GM12878 (cell line): Measurements from ENCODE around the gene CCDC172. TPM values are rescaled to one million over a fixed set of nuclear protein-coding genes. Genes with fewer than 3 reads are reported as not detected.

Experiments used
- BCL3 ChIP-seq: IDR thresholded peaks from 2 replicates; pipeline ENCODE4 v1.6.1; 2011; ENCODE audit warnings: borderline replicate concordance, low read depth, mild to moderate bottlenecking, moderate library complexity, low read length; ENCODE audit not compliant: insufficient read depth, poor library complexity, severe bottlenecking
- CUX1 ChIP-seq: IDR thresholded peaks from 2 replicates; pipeline ENCODE4 v1.6.1; 2012; ENCODE audit warnings: improper control_type of control experiment, low read depth, low read length; ENCODE audit not compliant: insufficient replicate concordance
- FOS ChIP-seq: IDR thresholded peaks from 3 replicates; pipeline ENCODE4 v1.6.1; 2011; ENCODE audit warnings: borderline replicate concordance; ENCODE audit not compliant: insufficient read length; ENCODE audit errors: extremely low read depth
- HSF1 ChIP-seq: fragments of 150-350 bp; IDR thresholded peaks from 2 replicates; pipeline ENCODE4 v1.6.1; 2014; ENCODE audit warnings: mild to moderate bottlenecking, low read depth, low read length
- MLLT1 ChIP-seq: fragments of 450-650 bp; IDR thresholded peaks from 2 replicates; pipeline ENCODE4 v1.6.1; 2016; ENCODE audit warnings: mild to moderate bottlenecking
- POU2F2 ChIP-seq: IDR thresholded peaks from 3 replicates; pipeline ENCODE4 v1.6.1; 2011; ENCODE audit warnings: low read depth, mild to moderate bottlenecking, low read length, borderline replicate concordance
- SKIL ChIP-seq: fragments of 450-650 bp; IDR thresholded peaks from 2 replicates; pipeline ENCODE4 v1.6.1; 2017; ENCODE audit warnings: mild to moderate bottlenecking, low read depth, inconsistent platforms; ENCODE audit not compliant: poor library complexity, severe bottlenecking
- SPI1 ChIP-seq: IDR thresholded peaks from 2 replicates; pipeline ENCODE4 v1.6.1; 2011; ENCODE audit warnings: low read depth, mild to moderate bottlenecking, low read length, moderate library complexity, borderline replicate concordance; ENCODE audit not compliant: insufficient read depth
- USF1 ChIP-seq: IDR thresholded peaks from 2 replicates; pipeline ENCODE4 v1.6.1; 2011; ENCODE audit warnings: borderline replicate concordance, low read depth, mild to moderate bottlenecking, moderate library complexity, mixed read lengths, low read length; ENCODE audit not compliant: insufficient read depth; ENCODE audit errors: extremely low read length
- ZNF217 ChIP-seq: fragments of 450-650 bp; IDR thresholded peaks from 2 replicates; pipeline ENCODE4 v1.6.1; 2017; ENCODE audit warnings: antibody characterized with exemption, mild to moderate bottlenecking
- ZNF384 ChIP-seq: IDR thresholded peaks from 2 replicates; pipeline ENCODE4 v1.6.1; 2012; ENCODE audit warnings: low read depth, mild to moderate bottlenecking, low read length, improper control_type of control experiment, borderline replicate concordance
- polyA plus RNA-seq, 11 experiments: library from polyadenylated mRNA; depleted of rRNA in 4 of 11; unstranded in 6 of 11; stranded (reverse) in 5 of 11; fragments of >200 nt; fragmentation: Nextera tagmentation in 4 of 11; fragmentation: Illumina TruSeq in 1 of 11; extraction: Ambion mirVana in 4 of 11; extraction: Trizol in 1 of 11; gene quantifications; 1 replicate in 1 of 11; 2 replicates in 10 of 11; pipeline versions ENCODE4 v1.2.1 to v1.2.3, GENCODE V29; 2011 to 2016; ENCODE audit warnings: inconsistent platforms in 2 of 11, missing spikeins in 2 of 11, low read depth in 1 of 11
- total RNA-seq, 4 experiments: library from RNA; depleted of rRNA in 3 of 4; stranded (reverse); fragments of >200 nt in 3 of 4; fragmentation: Illumina TruSeq in 1 of 4; extraction: Trizol in 1 of 4; gene quantifications; 2 replicates each; pipeline versions ENCODE4 v1.2.1 to v1.2.3, GENCODE V29; 2013 to 2021

The CCDC172 gene
- total and polyA plus RNA-seq, 10 of the 15 experiments (the other 5 are each of a cell fraction or from before 2014, with no cell fraction given): not detected

- TF ChIP-seq CUX1 (no peak), POU2F2 (no peak), HSF1 (no peak), SPI1 (no peak), ZNF384 (no peak), BCL3 (no peak), USF1 (no peak), ZNF217 (no peak), FOS (no peak), MLLT1 (no peak), SKIL (no peak)
- TF ChIP-seq, all 136 proteins: peak for 0
Measured at GRCh38 chr10:116421815-116422214, 97.6 kb downstream of the CCDC172 start (continued).
